A549 (cell line): ENCODE results near the gene CFAP92. TPM values are rescaled to one million over a fixed set of nuclear protein-coding genes. Genes with fewer than 3 reads are reported as not detected.

ENCODE experiments used
- ATAC-seq, 2 experiments: fragments of 200-7000 bp in 1 of 2; fragments of >200 bp in 1 of 2; cut with Nextera tagmentation in 1 of 2; cut with Tn5 transposase in 1 of 2; 3 replicates each; pipeline versions ENCODE4 v1.8.0 to v1.9.1; 2018 to 2020; ENCODE audit warnings: mild to moderate bottlenecking in 1 of 2, moderate library complexity in 1 of 2
- CTCF ChIA-PET: fragments of 300-600 bp; sonication (Branson Sonifier 250); formaldehyde crosslinking; extraction: SDS; loops from one replicate; lab custom pipeline; 2021; ENCODE audit warnings: antibody characterized with exemption, inconsistent platforms; lab: Yijun Ruan, JAX
- POLR2A ChIA-PET: fragments of 350-600 bp; formaldehyde crosslinking; extraction: SDS; loops from one replicate; lab custom pipeline; 2021; ENCODE audit warnings: antibody characterized with exemption, inconsistent platforms; lab: Yijun Ruan, JAX
- DNase-seq, 2 experiments: peaks; one replicate each; pipeline versions ENCODE4 v3.0.0 to v3.0.0-alpha.2; 2011 to 2016; ENCODE audit warnings: low read depth in 1 of 2, low spot score in 1 of 2
- FAIRE-seq: peaks from 2 replicates; lab custom pipeline; 2011; peaks lifted over from hg19 to GRCh38; lab: Jason Lieb, UNC
- H3K27ac ChIP-seq, 2 experiments: fragments of >200 bp; sonication (Bioruptor Twin); formaldehyde crosslinking; 3 replicates each; pipeline ENCODE4 v1.5.1; 2016 to 2017
- H3K4me1 ChIP-seq: fragments of >200 bp; sonication (Bioruptor Twin); formaldehyde crosslinking; 3 replicates; pipeline ENCODE4 v1.6.1; 2016
- H3K4me2 ChIP-seq: fragments of >200 bp; sonication (Bioruptor Twin); formaldehyde crosslinking; 3 replicates; pipeline ENCODE4 v1.6.1; 2016
- H3K4me3 ChIP-seq: fragments of >200 bp; sonication (Bioruptor Twin); formaldehyde crosslinking; 3 replicates; pipeline ENCODE4 v1.5.1; 2016
- H3K9me3 ChIP-seq: fragments of >200 bp; sonication (Bioruptor Twin); formaldehyde crosslinking; 3 replicates; pipeline ENCODE4 v1.6.1; 2016
- CBX8 ChIP-seq: fragments of 200-600 bp; sonication (generic); IDR thresholded peaks from 2 replicates; pipeline ENCODE4 v1.6.1; 2016
- CHD2 ChIP-seq: fragments of 150-350 bp; IDR thresholded peaks from 2 replicates; pipeline ENCODE4 v1.6.1; 2014; ENCODE audit warnings: low read length; ENCODE audit not compliant: partially characterized antibody
- CHD4 ChIP-seq: fragments of 200-600 bp; sonication (generic); IDR thresholded peaks from 2 replicates; pipeline ENCODE4 v1.6.1; 2016; ENCODE audit warnings: antibody characterized with exemption, mild to moderate bottlenecking, borderline replicate concordance
- E2F6 ChIP-seq: IDR thresholded peaks from 2 replicates; pipeline ENCODE4 v1.6.1; 2012; ENCODE audit warnings: low read depth, borderline replicate concordance
- EHMT2 ChIP-seq: fragments of 200-600 bp; sonication (generic); IDR thresholded peaks from 2 replicates; pipeline ENCODE4 v1.6.1; 2016; ENCODE audit warnings: antibody characterized with exemption, low read depth, mild to moderate bottlenecking, moderate library complexity
- ELK1 ChIP-seq: fragments of 150-350 bp; IDR thresholded peaks from 2 replicates; pipeline ENCODE4 v1.6.1; 2014; ENCODE audit warnings: low read depth, mild to moderate bottlenecking, low read length
- EP300 ChIP-seq, 2 experiments: fragments of >200 bp; sonication (Bioruptor Twin); formaldehyde crosslinking; IDR thresholded peaks; 2 replicates in 1 of 2; 3 replicates in 1 of 2; pipeline ENCODE4 v1.6.1; 2016 to 2017
- ESRRA ChIP-seq: fragments of 150-350 bp; IDR thresholded peaks from 2 replicates; pipeline ENCODE4 v1.6.1; 2014; ENCODE audit warnings: mild to moderate bottlenecking, low read length, borderline replicate concordance
- FOSB ChIP-seq: fragments of 250-450 bp; sonication (Bioruptor Pico); IDR thresholded peaks from 2 replicates; pipeline ENCODE4 v1.5.0; 2020; ENCODE audit warnings: mild to moderate bottlenecking, moderate library complexity
- HDAC2 ChIP-seq: fragments of 200-600 bp; sonication (generic); IDR thresholded peaks from 2 replicates; pipeline ENCODE4 v1.6.1; 2016
- HES2 ChIP-seq: fragments of >200 bp; sonication (Bioruptor Twin); formaldehyde crosslinking; IDR thresholded peaks from 2 replicates; pipeline ENCODE4 v1.6.1; 2016
- HOXB5 ChIP-seq: fragments of 250-450 bp; sonication (Bioruptor Pico); IDR thresholded peaks from 2 replicates; pipeline ENCODE4 v1.5.0; 2020; ENCODE audit warnings: mild to moderate bottlenecking, moderate library complexity
- JUN ChIP-seq, 2 experiments: fragments of >200 bp; sonication (Bioruptor Twin); formaldehyde crosslinking; IDR thresholded peaks; 2 replicates in 1 of 2; 3 replicates in 1 of 2; pipeline ENCODE4 v1.6.1; 2016 to 2017
- JUNB ChIP-seq: fragments of >200 bp; sonication (Bioruptor Twin); formaldehyde crosslinking; IDR thresholded peaks from 2 replicates; pipeline ENCODE4 v1.6.1; 2016
- KDM5A ChIP-seq: fragments of 200-600 bp; sonication (generic); IDR thresholded peaks from 2 replicates; pipeline ENCODE4 v1.6.1; 2016; ENCODE audit warnings: antibody characterized with exemption, mild to moderate bottlenecking
- MAX ChIP-seq: IDR thresholded peaks from 2 replicates; pipeline ENCODE4 v1.6.1; 2012
- MYC ChIP-seq: IDR thresholded peaks from 2 replicates; pipeline ENCODE4 v1.6.1; 2012; ENCODE audit warnings: mild to moderate bottlenecking, inconsistent platforms, low read length, improper control_type of control experiment, borderline replicate concordance
- NR3C1 ChIP-seq: fragments of >200 bp; sonication (Bioruptor Twin); formaldehyde crosslinking; IDR thresholded peaks from 3 replicates; pipeline ENCODE4 v1.6.1; 2017
- PBX3 ChIP-seq: IDR thresholded peaks from 2 replicates; pipeline ENCODE4 v1.6.1; 2012
- PHF8 ChIP-seq: fragments of 200-600 bp; sonication (generic); IDR thresholded peaks from 2 replicates; pipeline ENCODE4 v1.6.1; 2016; ENCODE audit warnings: low read depth, mild to moderate bottlenecking, antibody characterized with exemption, moderate library complexity, borderline replicate concordance
- RAD21 ChIP-seq, 2 experiments: fragments of >200 bp in 1 of 2; sonication (Bioruptor Twin) in 1 of 2; formaldehyde crosslinking in 1 of 2; IDR thresholded peaks in 1 of 2; conservative IDR thresholded peaks in 1 of 2; 2 replicates in 1 of 2; 3 replicates in 1 of 2; pipeline ENCODE4 v1.6.1; 2012 to 2018; ENCODE audit warnings: inconsistent platforms in 1 of 2
- RFX5 ChIP-seq: fragments of 450-650 bp; IDR thresholded peaks from 2 replicates; pipeline ENCODE4 v1.7.1; 2014; ENCODE audit warnings: antibody characterized with exemption, mild to moderate bottlenecking, moderate library complexity
- RNF2 ChIP-seq: fragments of 200-600 bp; sonication (generic); IDR thresholded peaks from 2 replicates; pipeline ENCODE4 v1.6.1; 2016; ENCODE audit warnings: low read depth, mild to moderate bottlenecking, antibody characterized with exemption, moderate library complexity, borderline replicate concordance
- SMC3 ChIP-seq: fragments of >200 bp; sonication (Bioruptor Twin); formaldehyde crosslinking; IDR thresholded peaks from 3 replicates; pipeline ENCODE4 v1.6.1; 2018; ENCODE audit warnings: inconsistent platforms
- TP53 ChIP-seq: fragments of 250-450 bp; sonication (Bioruptor Pico); IDR thresholded peaks from 2 replicates; pipeline ENCODE4 v1.5.0; 2021; ENCODE audit warnings: mild to moderate bottlenecking, moderate library complexity
- USF2 ChIP-seq: fragments of 450-650 bp; IDR thresholded peaks from 2 replicates; pipeline ENCODE4 v1.6.1; 2014; ENCODE audit warnings: antibody characterized with exemption
- ZC3H11A ChIP-seq: fragments of 450-650 bp; IDR thresholded peaks from 2 replicates; pipeline ENCODE4 v1.6.1; 2014; ENCODE audit warnings: antibody characterized with exemption, mild to moderate bottlenecking
- ZNF302 ChIP-seq: fragments of 250-450 bp; sonication (Bioruptor Pico); IDR thresholded peaks from 2 replicates; pipeline ENCODE4 v1.9.0; 2021; ENCODE audit warnings: inconsistent platforms, mild to moderate bottlenecking, moderate library complexity
- ZSCAN20 ChIP-seq: fragments of 250-450 bp; sonication (Bioruptor Pico); IDR thresholded peaks from 2 replicates; pipeline ENCODE4 v1.8.0; 2022; ENCODE audit warnings: mild to moderate bottlenecking, moderate library complexity
- WGBS: methylation state at CpG from one replicate; pipeline ENCODE4 v1.1.6; 2017; ENCODE audit errors: missing lambda C conversion rate; 5-methylcytosine and 5-hydroxymethylcytosine counted together
- polyA plus RNA-seq, 4 experiments: library from polyadenylated mRNA; depleted of rRNA in 3 of 4; stranded (reverse); fragments of >200 nt; fragmentation: RNase III in 1 of 4; extraction: RNeasy Plus Mini Kit Qiagen cat#74134 plus additional on column Dnase treatment in 1 of 4; gene quantifications; 2 replicates in 3 of 4; 3 replicates in 1 of 4; pipeline ENCODE4 v1.2.3, GENCODE V29; 2011 to 2017

The CFAP92 gene
- polyA plus RNA-seq, 2 of the 4 experiments (the other 2 are of a cell fraction) = not detected

- Histone ChIP-seq H3K4me3 (no peak overlapping the region), H3K27ac (no peak overlapping the region), H3K4me1 (no peaks in the 10 kb centered on the region), H3K9me3 (no peaks in the 10 kb centered on the region), H3K4me2 (no peak overlapping the region)
- POLR2A ChIA-PET = no interaction called here
- ATAC-seq (no peak; a peak in 1 of 6 replicates), DNase-seq (no peak), FAIRE-seq (no peak)
- TF ChIP-seq KDM5A (no peak), CBX8 (no peak), ZSCAN20 (CRISPR knock-in tag) (no peak), HDAC2 (no peak), JUNB (no peak), ELK1 (no peak), RFX5 (no peak), PBX3 (no peak), ZNF302 (CRISPR knock-in tag) (no peak), E2F6 (no peak), PHF8 (no peak), USF2 (no peak), MYC (no peak), CHD4 (no peak), SMC3 (no peak), ESRRA (no peak), CHD2 (no peak), HOXB5 (CRISPR knock-in tag) (no peak), EHMT2 (no peak)
- 90% methylated on average over 14 of the region's 20 CpGs for WGBS
- CTCF ChIA-PET = interaction anchor here (1.0 to 2.0 kb wide), 2 partner anchors 22 to 34 kb away, joined by 3 to 8 read pairs; no protein-coding TSS in a partner anchor
These were observed 883 bp downstream of the CFAP92 start for GRCh38 chr3:128992926-128993460.

- Histone ChIP-seq H3K27ac (no peak overlapping the region), H3K9me3 (no peaks in the 10 kb centered on the region), H3K4me3 (no peak overlapping the region), H3K4me1 (no peaks in the 10 kb centered on the region), H3K4me2 (no peak overlapping the region)
- TF ChIP-seq EHMT2 = no peak
- TF ChIP-seq RAD21 (conservative IDR thresholded peaks at IDR 0.05 in 1 of 2, IDR thresholded peaks at IDR 0.05 in 1 of 2) = no peak
- TF ChIP-seq JUNB = no peak
- TF ChIP-seq FOSB (CRISPR knock-in tag) = no peak
- no peak for TF ChIP-seq NR3C1
- TF ChIP-seq ELK1 = no peak
- no peak for TF ChIP-seq RNF2
- TF ChIP-seq CHD4 = no peak
- TF ChIP-seq ZNF302 (CRISPR knock-in tag) = no peak
- TF ChIP-seq EP300 (IDR thresholded peaks at IDR 0.05) = no peak
- TF ChIP-seq TP53 (CRISPR knock-in tag) = no peak
- TF ChIP-seq JUN (IDR thresholded peaks at IDR 0.05) = no peak
- no peak for TF ChIP-seq HES2
- TF ChIP-seq ZC3H11A = no peak
- TF ChIP-seq CBX8 = no peak
- no peak for TF ChIP-seq MAX
- ChIA-PET CTCF (interaction anchor here (0.5 to 2.0 kb wide), 2 partner anchors 21 to 129 kb away, joined by 3 to 8 read pairs; no protein-coding TSS in a partner anchor), POLR2A (no interaction called here)
- DNase-seq (no peak), FAIRE-seq (no peak), ATAC-seq (no peak)
- 88% methylated on average over 18 of the region's 18 CpGs for WGBS
These were observed 2.5 kb downstream of the CFAP92 start for GRCh38 chr3:128991355-128991895.
